GM12892 (cell line): Measurements from ENCODE around the gene TEX14.
"Not testable (repeated sequence)": the region's sequence is repeated elsewhere in the genome, so short reads cannot be mapped to it uniquely, and the experiment has no call there.

ENCODE experiments used
- DNase-seq: peaks from one replicate; pipeline ENCODE4 v3.0.0; 2011; ENCODE audit not compliant: insufficient read length
- FAIRE-seq: peaks from 2 replicates; lab custom pipeline; 2011; peaks lifted over from hg19 to GRCh38; lab: Jason Lieb, UNC
- POLR2A ChIP-seq: IDR thresholded peaks from 2 replicates; pipeline ENCODE4 v1.6.1; 2011; ENCODE audit warnings: low read depth, low read length, control low read depth
- POLR2AphosphoS5 ChIP-seq: IDR thresholded peaks from 2 replicates; pipeline ENCODE4 v1.6.1; 2011; ENCODE audit warnings: low read depth, low read length, control low read depth
- TAF1 ChIP-seq: IDR thresholded peaks from 2 replicates; pipeline ENCODE4 v1.6.1; 2011; ENCODE audit warnings: low read depth, mild to moderate bottlenecking, control low read depth, low read length, borderline replicate concordance

The TEX14 gene

DNA sequence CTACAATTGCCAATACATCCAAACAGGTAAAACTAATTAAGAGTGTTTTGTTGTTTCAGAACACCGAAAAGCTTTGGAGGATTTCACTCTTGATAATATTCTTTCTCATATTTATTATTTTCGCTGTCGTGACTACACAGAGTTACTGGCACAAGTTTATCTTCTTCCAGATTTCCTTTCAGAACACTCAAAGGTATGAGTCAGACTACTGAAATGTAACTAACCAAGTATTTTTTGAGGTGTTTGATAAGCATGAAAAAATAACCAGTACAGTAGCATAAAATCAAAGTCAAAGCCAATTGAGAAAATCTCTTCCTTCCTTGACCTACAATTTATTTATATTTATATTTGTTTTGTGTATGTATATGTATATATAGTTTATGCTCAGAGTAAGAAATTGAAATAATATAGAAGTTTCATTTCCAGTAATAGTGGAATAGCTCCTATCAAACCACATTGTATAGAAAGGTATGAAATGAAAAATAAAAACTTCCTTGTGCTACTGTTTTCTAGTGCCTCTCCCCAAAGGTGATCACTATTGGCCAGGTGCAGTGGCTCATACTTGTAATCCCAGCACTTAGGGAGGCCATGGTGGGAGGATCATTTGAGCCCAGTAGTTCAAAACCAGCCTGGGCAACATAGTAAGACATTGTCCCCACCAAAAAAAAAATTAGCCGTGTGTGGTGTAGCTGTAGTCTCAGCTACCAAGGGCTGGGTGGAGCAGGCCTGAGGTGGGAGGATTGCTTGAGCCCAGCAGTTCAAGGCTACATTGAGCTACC lies 11.5 kb upstream of the TEX14 start:
- DNase-seq = no peak
- TF ChIP-seq TAF1 (no peak), POLR2AphosphoS5 (no peak), POLR2A (no peak)
- no peak for FAIRE-seq

GRCh38 chr17:58702708-58703107 lies 10.9 kb upstream of the TEX14 start:
- DNase-seq (no peak), FAIRE-seq (no peak)
- TF ChIP-seq POLR2A (no peak), TAF1 (no peak)

- peak; percentile 42 for FAIRE-seq
- TF ChIP-seq POLR2A (no peak), TAF1 (no peak), POLR2AphosphoS5 (no peak)
- DNase-seq = no peak
These were observed 10.2 kb upstream of the TEX14 start for GRCh38 chr17:58702045-58702476.

GRCh38 chr17:58699771-58700170 lies 7.9 kb upstream of the TEX14 start:
- DNase-seq (no peak), FAIRE-seq (no peak)
- no peak for TF ChIP-seq POLR2A
- no peak for TF ChIP-seq TAF1
- TF ChIP-seq POLR2AphosphoS5 = no peak

- TF ChIP-seq POLR2A (no peak), TAF1 (no peak), POLR2AphosphoS5 (no peak)
- DNase-seq (no peak), FAIRE-seq (no peak)
These were observed 3.0 kb upstream of the TEX14 start for GRCh38 chr17:58694826-58695225.

DNA sequence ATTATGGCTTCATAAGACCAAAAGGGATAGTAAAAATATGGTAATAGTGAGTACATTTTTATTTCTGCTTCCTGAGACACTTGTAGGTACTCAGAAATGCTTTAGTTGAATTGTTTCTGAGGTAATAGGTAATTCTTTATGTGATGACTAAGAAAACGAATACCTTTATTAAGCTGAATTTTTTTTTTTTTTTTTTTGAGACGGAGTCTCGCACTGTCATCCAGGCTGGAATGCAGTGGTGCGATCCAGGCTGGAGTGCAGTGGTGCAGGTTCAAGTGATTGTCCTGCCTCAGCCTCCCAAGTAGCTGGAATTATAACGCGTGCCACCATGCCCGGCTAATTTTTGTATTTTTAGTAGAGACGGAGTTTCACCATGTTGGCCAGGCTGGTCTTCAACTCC lies 2.5 kb upstream of the TEX14 start:
- no peak for TF ChIP-seq POLR2AphosphoS5
- TF ChIP-seq TAF1 = no peak
- no peak for FAIRE-seq

DNA sequence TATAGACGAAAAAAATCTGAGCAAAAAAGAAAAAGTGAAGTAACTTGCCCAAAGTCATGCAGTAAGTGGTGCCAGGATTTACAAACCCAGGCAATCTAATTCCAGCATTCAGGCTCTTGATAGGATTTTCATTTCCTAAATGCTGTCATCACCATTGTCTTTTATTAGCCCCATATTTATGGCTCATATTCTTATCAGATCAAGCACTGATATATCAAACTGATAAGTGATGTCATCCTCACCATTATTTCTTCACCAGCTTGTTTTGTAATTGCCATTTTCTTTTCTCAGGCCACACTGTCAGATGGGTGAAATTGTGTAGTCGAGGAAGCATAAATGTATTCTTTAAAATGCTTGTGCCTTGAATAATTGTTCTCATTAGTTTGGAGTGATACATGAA lies 1.9 kb upstream of the TEX14 start:
- no peak for TF ChIP-seq POLR2AphosphoS5
- TF ChIP-seq POLR2A = no peak
- TF ChIP-seq TAF1 = no peak
- DNase-seq (no peak), FAIRE-seq (no peak)

More for the DNA sequence above, 2.5 kb upstream of the TEX14 start:
- no peak for DNase-seq

DNA sequence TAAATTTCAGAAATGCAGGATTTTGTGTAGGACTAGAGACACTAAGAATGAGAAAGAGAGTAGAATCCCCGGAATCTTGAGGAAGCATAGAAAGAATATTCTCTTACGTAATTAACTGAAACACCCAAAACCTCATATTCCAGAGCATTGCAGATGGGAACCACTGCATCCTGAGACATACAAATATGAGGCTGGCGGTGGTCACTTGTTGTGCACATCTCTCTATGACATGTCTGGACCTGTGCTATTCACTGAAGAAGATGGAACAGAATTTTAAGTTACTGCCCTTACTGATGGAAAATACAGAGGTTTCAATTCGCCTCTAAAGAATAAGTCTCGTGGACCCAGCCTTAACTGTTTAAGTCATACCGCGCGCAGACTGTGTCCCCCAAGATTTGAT lies 1.4 kb upstream of the TEX14 start:
- FAIRE-seq (peak; percentile 56), DNase-seq (no peak)

DNA sequence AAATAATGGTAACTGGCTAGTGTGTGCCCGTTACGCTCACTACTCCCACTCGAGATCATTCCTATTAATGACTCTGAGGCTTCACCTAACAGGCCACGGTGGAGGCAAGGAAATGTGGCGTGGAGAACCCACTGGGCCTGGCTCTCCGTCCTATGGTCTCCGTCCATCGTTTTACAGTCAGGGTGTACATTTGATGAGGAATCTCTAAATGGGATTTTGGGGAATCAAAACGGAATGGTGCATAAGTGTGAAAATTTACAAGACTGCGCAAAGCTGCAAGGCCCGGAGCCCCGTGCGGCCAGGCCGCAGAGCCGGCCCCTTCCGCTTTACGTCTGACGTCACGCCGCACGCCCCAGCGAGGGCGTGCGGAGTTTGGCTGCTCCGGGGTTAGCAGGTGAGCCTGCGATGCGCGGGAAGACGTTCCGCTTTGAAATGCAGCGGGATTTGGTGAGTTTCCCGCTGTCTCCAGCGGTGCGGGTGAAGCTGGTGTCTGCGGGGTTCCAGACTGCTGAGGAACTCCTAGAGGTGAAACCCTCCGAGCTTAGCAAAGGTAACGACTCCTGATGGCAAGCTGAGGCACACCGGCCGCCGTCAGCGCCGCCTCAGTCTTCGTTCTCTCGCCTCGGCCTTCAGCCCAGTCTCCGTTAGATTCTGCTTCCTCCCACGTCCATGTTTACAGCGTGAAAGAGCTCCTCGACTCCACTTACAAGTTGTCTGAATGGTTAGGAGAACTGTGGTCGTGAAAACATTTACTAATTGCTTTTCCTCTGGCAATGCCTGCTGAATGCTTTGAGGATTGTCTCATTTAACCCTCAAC lies 602 bp upstream of the TEX14 start, which contains the start of gene RAD51C:
Gene RAD51C, plus strand, starts transcription at position 364 of the 817 bp plus-strand sequence. Its CDS starts 42 bp downstream, at position 406.
- TF ChIP-seq POLR2AphosphoS5 = peak; percentile 92
- TF ChIP-seq POLR2A = peak; percentile 83
- TF ChIP-seq TAF1 = no peak
- peak; percentile 87 for FAIRE-seq
- DNase-seq = peak; percentile 81

More for the DNA sequence above, 1.4 kb upstream of the TEX14 start:
- no peak for TF ChIP-seq POLR2AphosphoS5
- no peak for TF ChIP-seq TAF1
- no peak for TF ChIP-seq POLR2A

DNA sequence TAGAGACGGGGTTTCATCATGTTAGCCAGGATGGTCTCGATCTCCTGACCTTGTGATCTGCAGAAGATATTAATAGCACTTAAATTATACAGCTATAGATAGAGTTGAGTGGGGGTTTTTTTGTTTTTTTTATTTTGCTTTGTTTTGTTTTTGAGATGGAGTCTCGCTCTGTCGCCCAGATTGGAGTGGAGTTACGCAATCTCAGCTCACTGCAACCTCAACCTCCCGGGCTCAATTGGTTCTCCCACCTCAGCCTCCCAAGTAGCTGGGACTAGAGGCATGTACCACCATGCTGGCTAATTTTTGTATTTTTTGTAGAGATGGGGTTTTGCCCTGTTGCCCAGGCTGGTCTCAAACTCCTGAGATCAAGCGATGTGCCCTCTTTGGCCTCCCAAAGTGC lies 1.8 kb downstream of the TEX14 start:
- DNase-seq, FAIRE-seq: not testable (repeated sequence)

DNA sequence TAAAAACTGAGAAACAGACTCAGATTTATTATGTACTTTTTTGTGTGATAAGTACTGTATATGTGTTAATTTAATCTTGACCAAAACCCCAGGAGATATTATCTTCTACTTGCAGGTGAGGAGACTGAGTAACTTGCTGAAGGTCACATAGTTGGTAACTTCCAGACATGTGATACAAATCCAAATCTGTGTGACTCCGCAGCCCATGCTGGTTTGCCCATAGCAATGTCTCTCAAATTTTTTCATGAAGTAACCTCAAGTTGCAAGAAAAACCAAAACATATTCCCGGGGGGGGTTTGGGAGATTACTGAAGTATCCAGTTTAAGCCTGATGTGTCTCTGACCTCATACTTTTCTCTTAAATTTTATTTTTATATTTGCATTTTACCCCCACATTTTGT lies 3.3 kb downstream of the TEX14 start:
- no peak for DNase-seq

GRCh38 chr17:58686980-58687379 lies 4.9 kb downstream of the TEX14 start:
- TF ChIP-seq POLR2AphosphoS5 = no peak
- no peak for TF ChIP-seq POLR2A
- no peak for TF ChIP-seq TAF1
- DNase-seq = no peak
- no peak for FAIRE-seq

More for the DNA sequence above, 3.3 kb downstream of the TEX14 start:
- no peak for FAIRE-seq
- TF ChIP-seq POLR2A = no peak
- TF ChIP-seq POLR2AphosphoS5 = no peak
- TF ChIP-seq TAF1 = no peak

GRCh38 chr17:58684462-58684861 lies 7.4 kb downstream of the TEX14 start:
- DNase-seq, FAIRE-seq: not testable (repeated sequence)
